GM21723 (cell line): ENCODE measurements around the gene GNGT2.

Source experiments
- ATAC-seq: cut with Tn5 transposase; IDR thresholded peaks from one replicate; pipeline ENCODE4 v1.9.1; 2021; ENCODE audit warnings: mild to moderate bottlenecking, moderate library complexity; ENCODE audit not compliant: unreplicated experiment

Gene GNGT2

GRCh38 chr17:49210158-49211029 is at the start of gene GNGT2, which contains the start of gene ABI3:
Gene GNGT2, minus strand, starts transcription at chr17:49210574. Its CDS starts 3,152 bp downstream, at chr17:49207422.
Gene ABI3, plus strand, starts transcription at chr17:49210707. Its CDS starts 18 bp downstream, at chr17:49210725.
- peak; percentile 70 for ATAC-seq

DNA sequence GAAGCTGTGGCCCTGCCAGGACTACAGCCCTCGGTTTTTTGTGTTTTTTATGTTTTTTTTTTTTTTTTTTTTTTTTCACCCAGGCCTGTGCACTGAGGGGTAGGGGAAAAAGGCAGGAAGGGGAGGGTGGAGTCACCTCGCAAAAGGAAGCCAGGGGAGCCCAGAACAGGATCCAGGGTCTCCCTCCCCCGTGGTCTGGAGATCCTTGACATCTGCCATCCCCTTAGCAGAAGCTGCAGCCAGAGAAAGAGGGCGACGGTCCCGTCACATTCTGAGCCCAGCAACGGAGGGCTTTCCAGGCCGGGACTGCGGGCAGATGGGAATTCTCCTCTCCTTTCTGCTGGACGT is 49.3 kb upstream of the GNGT2 start:
- ATAC-seq, result no peak

DNA sequence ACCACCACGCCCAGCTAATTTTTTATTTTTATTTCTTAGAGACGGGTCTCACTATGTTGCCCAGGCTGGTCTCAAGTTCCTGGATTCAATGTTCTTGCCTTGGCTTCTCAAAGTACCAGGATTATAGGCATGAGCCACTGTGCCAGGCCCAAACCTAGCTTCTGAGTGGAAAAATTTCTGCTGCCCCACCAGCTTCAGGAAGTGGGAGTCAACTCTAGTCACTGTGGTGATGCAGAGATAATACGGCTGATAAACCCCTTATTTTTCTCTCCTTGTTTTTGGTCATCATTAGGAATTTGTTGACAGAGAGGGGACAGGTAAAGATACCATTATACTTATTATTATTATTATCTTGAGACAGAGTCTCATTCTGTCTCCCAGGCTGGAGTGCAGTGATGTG is 48.0 kb upstream of the GNGT2 start:
- ATAC-seq, result no peak

DNA sequence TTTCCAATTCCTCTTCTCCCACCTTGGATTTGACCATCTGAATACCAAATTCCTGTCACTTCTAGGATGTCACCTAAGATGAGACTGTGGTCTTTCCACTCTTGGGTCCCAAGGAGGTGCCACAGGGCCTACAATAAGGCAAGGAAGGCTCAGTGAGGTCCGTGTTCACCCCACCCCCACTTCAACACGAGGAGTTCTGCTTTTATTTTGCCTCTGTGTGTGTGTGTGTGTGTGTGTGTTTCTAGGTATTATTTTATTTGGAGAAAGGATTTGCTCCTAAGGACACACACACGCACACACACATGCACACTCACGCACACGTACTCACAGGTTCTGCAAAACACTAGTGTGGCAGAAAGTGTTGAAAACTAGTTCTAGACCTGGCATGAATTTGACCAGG is 44.8 kb upstream of the GNGT2 start:
- no peak for ATAC-seq

- ATAC-seq, result no peak
Measured at GRCh38 chr17:49254066-49254465, 43.7 kb upstream of the GNGT2 start.

GRCh38 chr17:49252148-49252695 is 41.8 kb upstream of the GNGT2 start:
- ATAC-seq, result no peak

- no peak for ATAC-seq
Measured at GRCh38 chr17:49249890-49250522, 39.6 kb upstream of the GNGT2 start.

GRCh38 chr17:49249292-49249794 is 39.0 kb upstream of the GNGT2 start:
- no peak for ATAC-seq

GRCh38 chr17:49247944-49248343 is 37.6 kb upstream of the GNGT2 start:
- no peak for ATAC-seq

GRCh38 chr17:49244839-49245238 is 34.5 kb upstream of the GNGT2 start:
- no peak for ATAC-seq

DNA sequence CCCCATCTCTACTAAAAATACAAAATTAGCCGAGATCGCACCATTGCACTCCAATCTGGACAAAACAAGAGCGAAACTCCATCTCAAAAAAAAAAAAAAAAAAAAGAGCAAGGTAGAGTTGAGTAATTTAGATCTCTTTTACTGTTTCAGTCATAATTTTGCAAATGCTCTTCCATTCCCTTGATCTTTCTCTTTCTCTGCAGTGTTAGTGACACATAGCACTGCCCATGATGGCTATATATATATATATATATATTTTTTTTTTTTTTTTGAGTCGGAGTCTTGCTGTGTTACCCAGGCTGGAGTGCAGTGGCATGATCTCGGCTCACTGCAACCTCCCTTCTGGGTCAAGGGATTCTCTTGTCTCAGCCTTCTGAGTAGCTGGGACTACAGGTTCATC is 32.4 kb upstream of the GNGT2 start:
- ATAC-seq, result no peak

DNA sequence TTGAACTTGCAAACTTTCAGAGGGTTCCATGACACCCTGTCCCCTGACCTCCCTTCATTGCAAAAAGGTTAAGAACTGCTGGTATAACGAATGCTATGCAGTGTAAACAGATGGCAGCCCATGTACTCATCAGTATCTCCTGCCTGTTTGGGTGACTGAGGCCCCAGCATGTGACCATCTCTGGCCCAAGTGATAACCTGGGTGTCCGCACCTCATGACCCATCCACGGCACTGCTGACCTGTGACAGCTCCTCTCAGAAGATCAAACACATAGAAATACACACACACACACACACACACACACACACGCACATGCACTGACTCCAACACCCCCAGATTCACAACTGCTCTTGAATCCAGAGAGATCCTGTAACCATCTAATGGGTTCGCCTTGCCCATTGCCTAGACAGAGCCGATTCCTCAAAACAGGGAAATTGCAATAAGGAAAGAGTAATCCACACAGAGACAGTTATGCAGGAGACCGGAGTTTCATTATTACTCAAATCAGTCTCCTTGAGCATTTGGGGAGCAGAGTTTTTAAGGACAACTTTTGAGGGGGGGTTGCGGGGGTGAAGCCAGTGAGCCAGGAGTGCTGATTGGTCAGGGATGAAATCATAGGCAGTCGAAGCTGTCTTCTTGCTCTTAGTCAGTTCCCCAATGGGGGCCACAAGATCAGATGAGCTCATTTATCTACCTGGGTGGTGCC is 31.5 kb upstream of the GNGT2 start:
- no peak for ATAC-seq

GRCh38 chr17:49241040-49241439 is 30.7 kb upstream of the GNGT2 start:
- no peak for ATAC-seq

GRCh38 chr17:49240619-49241018 is 30.2 kb upstream of the GNGT2 start:
- no peak for ATAC-seq

DNA sequence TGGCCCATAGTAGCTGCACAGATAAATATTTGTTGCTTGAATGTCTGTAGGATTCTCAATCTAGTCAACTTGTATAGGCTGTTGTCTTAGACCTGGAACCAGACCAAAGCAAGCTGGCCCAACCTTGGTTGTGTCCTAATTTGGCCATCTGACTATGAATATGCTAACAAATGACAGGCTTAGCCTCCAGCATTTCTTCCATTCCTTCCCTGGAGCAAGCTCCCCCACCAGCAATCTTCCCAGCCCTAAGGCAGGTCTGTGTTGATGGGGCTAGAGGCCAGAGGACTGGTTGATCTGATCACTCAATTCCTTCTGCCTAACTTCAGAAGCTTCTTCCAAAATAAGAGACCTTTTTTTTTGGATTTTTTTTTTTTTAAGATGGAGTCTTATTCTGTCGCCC is 29.6 kb upstream of the GNGT2 start:
- ATAC-seq, result no peak

- no peak for ATAC-seq
Measured at GRCh38 chr17:49235896-49236295, 25.5 kb upstream of the GNGT2 start.

DNA sequence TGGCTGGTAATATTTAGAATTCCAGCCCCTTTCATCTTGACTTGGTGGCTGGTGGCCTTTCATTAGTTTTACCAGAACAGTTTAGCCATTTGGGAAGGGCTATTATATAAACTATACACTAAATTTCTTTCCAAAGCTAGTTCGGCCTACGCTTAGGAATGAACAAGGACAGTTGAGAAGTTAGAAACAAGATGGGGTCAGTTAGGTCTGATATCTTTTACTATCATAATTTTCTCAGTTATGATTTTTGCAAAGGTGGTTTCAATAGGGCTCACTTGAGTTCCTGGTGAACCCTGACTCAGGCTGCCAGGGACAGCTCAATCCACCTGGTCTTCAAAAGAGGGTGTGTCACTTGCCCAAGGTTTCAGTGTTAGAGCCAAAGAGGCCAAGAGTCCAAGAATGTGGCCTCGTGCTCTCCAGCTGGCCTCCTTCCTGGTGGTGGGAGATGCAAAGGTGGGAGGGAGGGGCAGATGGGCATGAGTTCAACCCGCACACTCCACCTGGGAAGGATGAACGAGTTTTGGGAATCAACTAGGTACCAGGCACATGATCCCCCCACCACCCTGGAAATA is 24.2 kb upstream of the GNGT2 start:
- ATAC-seq, result no peak

DNA sequence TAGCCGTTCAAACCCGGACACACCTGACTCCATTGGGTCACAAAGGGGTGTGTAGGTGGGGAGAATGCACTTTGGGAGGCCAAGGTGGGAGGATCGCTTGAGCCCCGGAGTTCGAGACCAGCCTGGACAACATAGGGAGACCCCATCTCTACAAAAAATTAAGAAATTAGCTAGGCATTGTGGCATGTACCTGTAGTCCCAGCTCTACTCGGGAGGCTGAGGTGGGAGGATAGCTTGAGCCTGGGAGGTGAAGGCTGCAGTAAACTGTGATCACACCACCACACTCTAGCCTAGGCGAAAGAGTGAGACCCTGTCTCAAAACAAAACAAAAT is 21.2 kb upstream of the GNGT2 start:
- ATAC-seq, result no peak

- peak; percentile 85 for ATAC-seq
Measured at GRCh38 chr17:49230636-49231562, 20.5 kb upstream of the GNGT2 start, which contains the start of gene PHOSPHO1. Gene PHOSPHO1, minus strand, starts transcription at chr17:49230787. Its CDS starts 4,096 bp downstream, at chr17:49226691.
